Liver (tissue), 3 donors: ENCODE results near the gene TBC1D14.

Experiments
- CTCF ChIP-seq: fragments of 150-350 bp; IDR thresholded peaks from 2 replicates; pipeline ENCODE4 v1.5.1; 2017; ENCODE audit warnings: improper control_type of control experiment, low read depth, low read length; ENCODE audit not compliant: missing input control
- EGR1 ChIP-seq, 2 donors: IDR thresholded peaks; 2 replicates each; pipeline ENCODE4 v1.6.1; 2016 to 2018; ENCODE audit warnings: antibody characterized with exemption in 2 of 2, low read depth in 2 of 2
- TAF1 ChIP-seq: conservative IDR thresholded peaks from 2 replicates; pipeline ENCODE4 v1.6.1; 2016; ENCODE audit warnings: antibody characterized with exemption, mild to moderate bottlenecking
- TF ChIP-seq, protein P1 (sequence below): IDR thresholded peaks from 2 replicates; pipeline ENCODE4 v1.6.1; 2016; ENCODE audit warnings: antibody characterized with exemption, mild to moderate bottlenecking
- donor health status: healthy.
- donor health status: healthy.

DNA sequence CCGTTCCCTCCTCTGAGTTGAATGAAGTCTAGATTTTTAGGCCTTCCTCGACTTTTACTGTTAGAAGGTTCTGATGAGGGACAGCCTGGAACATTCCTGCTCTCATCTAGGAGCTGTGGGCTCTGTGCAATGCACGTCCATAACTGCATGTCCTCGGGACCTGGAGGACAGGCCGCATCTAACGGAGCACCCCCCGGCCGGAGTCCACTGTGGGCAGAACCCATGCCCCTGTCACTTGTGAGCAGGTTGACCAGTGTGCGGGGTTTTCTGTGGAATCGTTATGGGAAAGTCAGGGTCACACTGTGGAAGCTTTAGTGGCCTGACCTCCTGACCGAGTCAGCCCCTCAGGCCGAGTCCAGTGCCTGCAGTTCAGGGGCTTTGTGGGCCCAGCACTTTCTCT lies 114.3 kb downstream of the TBC1D14 start:
- TF ChIP-seq CTCF (no peak), EGR1 (IDR thresholded peaks at IDR 0.05; ENCODE audit: low read depth in 2 of 2) (no peak), TAF1 (no peak)
- TF ChIP-seq, protein P1, sequence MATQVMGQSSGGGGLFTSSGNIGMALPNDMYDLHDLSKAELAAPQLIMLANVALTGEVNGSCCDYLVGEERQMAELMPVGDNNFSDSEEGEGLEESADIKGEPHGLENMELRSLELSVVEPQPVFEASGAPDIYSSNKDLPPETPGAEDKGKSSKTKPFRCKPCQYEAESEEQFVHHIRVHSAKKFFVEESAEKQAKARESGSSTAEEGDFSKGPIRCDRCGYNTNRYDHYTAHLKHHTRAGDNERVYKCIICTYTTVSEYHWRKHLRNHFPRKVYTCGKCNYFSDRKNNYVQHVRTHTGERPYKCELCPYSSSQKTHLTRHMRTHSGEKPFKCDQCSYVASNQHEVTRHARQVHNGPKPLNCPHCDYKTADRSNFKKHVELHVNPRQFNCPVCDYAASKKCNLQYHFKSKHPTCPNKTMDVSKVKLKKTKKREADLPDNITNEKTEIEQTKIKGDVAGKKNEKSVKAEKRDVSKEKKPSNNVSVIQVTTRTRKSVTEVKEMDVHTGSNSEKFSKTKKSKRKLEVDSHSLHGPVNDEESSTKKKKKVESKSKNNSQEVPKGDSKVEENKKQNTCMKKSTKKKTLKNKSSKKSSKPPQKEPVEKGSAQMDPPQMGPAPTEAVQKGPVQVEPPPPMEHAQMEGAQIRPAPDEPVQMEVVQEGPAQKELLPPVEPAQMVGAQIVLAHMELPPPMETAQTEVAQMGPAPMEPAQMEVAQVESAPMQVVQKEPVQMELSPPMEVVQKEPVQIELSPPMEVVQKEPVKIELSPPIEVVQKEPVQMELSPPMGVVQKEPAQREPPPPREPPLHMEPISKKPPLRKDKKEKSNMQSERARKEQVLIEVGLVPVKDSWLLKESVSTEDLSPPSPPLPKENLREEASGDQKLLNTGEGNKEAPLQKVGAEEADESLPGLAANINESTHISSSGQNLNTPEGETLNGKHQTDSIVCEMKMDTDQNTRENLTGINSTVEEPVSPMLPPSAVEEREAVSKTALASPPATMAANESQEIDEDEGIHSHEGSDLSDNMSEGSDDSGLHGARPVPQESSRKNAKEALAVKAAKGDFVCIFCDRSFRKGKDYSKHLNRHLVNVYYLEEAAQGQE: no peak
